Right lung (tissue), 5 donors: ENCODE measurements around the gene PMIS2. TPM values are rescaled to one million over a fixed set of nuclear protein-coding genes. Genes with fewer than 3 reads are reported as not detected.
A peak's percentile ranks its signal among the peaks of the same experiment; 100 is the strongest.
"Not testable (repeated sequence)": the region's sequence is repeated elsewhere in the genome, so short reads cannot be mapped to it uniquely, and the experiment has no call there.

Source experiments
- DNase-seq, 2 donors: peaks; one replicate each; pipeline ENCODE4 v3.0.0-alpha.2; 2013
- polyA plus RNA-seq, 5 donors: library from polyadenylated mRNA; unstranded; fragments of 120-200 nt; gene quantifications; one replicate each; pipeline versions ENCODE4 v1.2.1 to v1.2.3, GENCODE V29; 2013; ENCODE audit warnings: inconsistent platforms in 1 of 5, low replicate concordance in 1 of 5; ENCODE audit not compliant: insufficient read length in 5 of 5, insufficient read depth in 1 of 5

The PMIS2 gene
- polyA plus RNA-seq, 5 donors = not detected

- DNase-seq = no peak
Measured at GRCh38 chr19:35590875-35591274, 4.9 kb downstream of the PMIS2 start.

GRCh38 chr19:35592226-35592625 lies 6.3 kb downstream of the PMIS2 start:
- DNase-seq = peak in 1 of 2 donors; percentile 27

- not testable (repeated sequence) for DNase-seq
Measured at GRCh38 chr19:35595026-35595425, 9.1 kb downstream of the PMIS2 start.

- DNase-seq = no peak
Measured at GRCh38 chr19:35595928-35596327, 10.0 kb downstream of the PMIS2 start.

- DNase-seq = no peak
Measured at GRCh38 chr19:35596366-35596999, 10.5 kb downstream of the PMIS2 start.

GRCh38 chr19:35601971-35602370 lies 16.0 kb downstream of the PMIS2 start:
- DNase-seq = no peak

- not testable (repeated sequence) for DNase-seq
Measured at GRCh38 chr19:35604436-35604835, 18.5 kb downstream of the PMIS2 start.

GRCh38 chr19:35607170-35607569 lies 21.2 kb downstream of the PMIS2 start:
- not testable (repeated sequence) for DNase-seq

GRCh38 chr19:35607661-35608060 lies 21.7 kb downstream of the PMIS2 start:
- DNase-seq = no peak

GRCh38 chr19:35608251-35608650 lies 22.3 kb downstream of the PMIS2 start:
- DNase-seq = no peak

GRCh38 chr19:35609851-35610353 lies 23.9 kb downstream of the PMIS2 start:
- DNase-seq = no peak

GRCh38 chr19:35612224-35612558 lies 26.2 kb downstream of the PMIS2 start:
- DNase-seq = no peak

- peak; percentile 96 for DNase-seq
Measured at GRCh38 chr19:35612559-35613321, 26.8 kb downstream of the PMIS2 start, which contains the start of gene HAUS5. Gene HAUS5, plus strand, starts transcription at chr19:35612735. Its CDS starts 60 bp downstream, at chr19:35612795.

- no peak for DNase-seq
Measured at GRCh38 chr19:35613574-35613973, 27.6 kb downstream of the PMIS2 start.

GRCh38 chr19:35615036-35615435 lies 29.1 kb downstream of the PMIS2 start:
- DNase-seq = no peak

- no peak for DNase-seq
Measured at GRCh38 chr19:35618857-35619256, 32.9 kb downstream of the PMIS2 start.

- no peak for DNase-seq
Measured at GRCh38 chr19:35619290-35619923, 33.4 kb downstream of the PMIS2 start.

- DNase-seq = no peak
Measured at GRCh38 chr19:35620001-35620400, 34.0 kb downstream of the PMIS2 start.

- no peak for DNase-seq
Measured at GRCh38 chr19:35621708-35622107, 35.7 kb downstream of the PMIS2 start.

- no peak for DNase-seq
Measured at GRCh38 chr19:35622750-35623149, 36.8 kb downstream of the PMIS2 start.

GRCh38 chr19:35623327-35624010 lies 37.5 kb downstream of the PMIS2 start:
- DNase-seq = no peak

GRCh38 chr19:35628264-35628564 lies 42.2 kb downstream of the PMIS2 start:
- no peak for DNase-seq
